ENCODE data around the gene CCDC3. TPM values are rescaled to one million over a fixed set of nuclear protein-coding genes. Genes with fewer than 3 reads are reported as not detected.
"Not testable (repeated sequence)": the region's sequence is repeated elsewhere in the genome, so short reads cannot be mapped to it uniquely, and the experiment has no call there.

Gene CCDC3
- total RNA-seq, 1 experiment from 2014 or later = 0.10 TPM

DNA sequence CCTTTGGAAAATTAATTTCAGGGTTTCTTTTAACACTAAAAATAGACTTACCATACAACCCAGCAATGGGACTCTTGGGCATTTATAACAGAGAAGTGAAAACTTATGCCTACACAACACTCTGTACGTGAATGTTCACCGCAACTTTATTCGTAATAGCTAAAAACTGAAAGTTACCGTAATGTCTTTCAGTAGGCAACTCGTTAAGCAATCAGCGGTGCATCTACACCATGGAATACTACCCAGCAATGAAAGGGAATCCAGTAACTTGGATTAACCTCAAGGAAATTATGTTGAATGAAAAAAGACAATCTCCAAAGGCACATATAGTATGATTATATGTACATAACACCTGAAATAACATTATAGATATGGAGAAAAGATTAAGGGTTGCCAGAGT lies 16.2 kb downstream of the CCDC3 start:
- in situ Hi-C loops (cut with HindIII; ENCODE audit: low pct_unique_long_range_greater_than_20kb, low sequenced_read_pairs) (no loop called here), intact Hi-C loops (cut with micrococcal nuclease; ENCODE audit: unreplicated experiment) (no loop called here)
- no peaks in the 10 kb centered on the region for H3K9me3 ChIP-seq (ENCODE audit: control insufficient read depth, insufficient read depth, low read depth, low read length)
- H3K27ac ChIP-seq (ENCODE audit: low read length) = no peak overlapping the region
- BruUV-seq (replicated peaks) = no TSS peak
- TF ChIP-seq TCF7L2 (IDR thresholded peaks at IDR 0.05; ENCODE audit: low read depth, low read length) (no peak), POLR2AphosphoS5 (IDR thresholded peaks at IDR 0.05; ENCODE audit: low read depth, low read length) (no peak), SIN3A (IDR thresholded peaks at IDR 0.05; ENCODE audit: borderline replicate concordance, insufficient read depth, low read depth, low read length) (no peak)
- TF ChIP-seq, protein P1, sequence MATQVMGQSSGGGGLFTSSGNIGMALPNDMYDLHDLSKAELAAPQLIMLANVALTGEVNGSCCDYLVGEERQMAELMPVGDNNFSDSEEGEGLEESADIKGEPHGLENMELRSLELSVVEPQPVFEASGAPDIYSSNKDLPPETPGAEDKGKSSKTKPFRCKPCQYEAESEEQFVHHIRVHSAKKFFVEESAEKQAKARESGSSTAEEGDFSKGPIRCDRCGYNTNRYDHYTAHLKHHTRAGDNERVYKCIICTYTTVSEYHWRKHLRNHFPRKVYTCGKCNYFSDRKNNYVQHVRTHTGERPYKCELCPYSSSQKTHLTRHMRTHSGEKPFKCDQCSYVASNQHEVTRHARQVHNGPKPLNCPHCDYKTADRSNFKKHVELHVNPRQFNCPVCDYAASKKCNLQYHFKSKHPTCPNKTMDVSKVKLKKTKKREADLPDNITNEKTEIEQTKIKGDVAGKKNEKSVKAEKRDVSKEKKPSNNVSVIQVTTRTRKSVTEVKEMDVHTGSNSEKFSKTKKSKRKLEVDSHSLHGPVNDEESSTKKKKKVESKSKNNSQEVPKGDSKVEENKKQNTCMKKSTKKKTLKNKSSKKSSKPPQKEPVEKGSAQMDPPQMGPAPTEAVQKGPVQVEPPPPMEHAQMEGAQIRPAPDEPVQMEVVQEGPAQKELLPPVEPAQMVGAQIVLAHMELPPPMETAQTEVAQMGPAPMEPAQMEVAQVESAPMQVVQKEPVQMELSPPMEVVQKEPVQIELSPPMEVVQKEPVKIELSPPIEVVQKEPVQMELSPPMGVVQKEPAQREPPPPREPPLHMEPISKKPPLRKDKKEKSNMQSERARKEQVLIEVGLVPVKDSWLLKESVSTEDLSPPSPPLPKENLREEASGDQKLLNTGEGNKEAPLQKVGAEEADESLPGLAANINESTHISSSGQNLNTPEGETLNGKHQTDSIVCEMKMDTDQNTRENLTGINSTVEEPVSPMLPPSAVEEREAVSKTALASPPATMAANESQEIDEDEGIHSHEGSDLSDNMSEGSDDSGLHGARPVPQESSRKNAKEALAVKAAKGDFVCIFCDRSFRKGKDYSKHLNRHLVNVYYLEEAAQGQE (IDR thresholded peaks at IDR 0.05; ENCODE audit: insufficient read depth in 1 of 2, low read depth in 2 of 2, low read length in 1 of 2) = no peak
- TF ChIP-seq, protein P2, sequence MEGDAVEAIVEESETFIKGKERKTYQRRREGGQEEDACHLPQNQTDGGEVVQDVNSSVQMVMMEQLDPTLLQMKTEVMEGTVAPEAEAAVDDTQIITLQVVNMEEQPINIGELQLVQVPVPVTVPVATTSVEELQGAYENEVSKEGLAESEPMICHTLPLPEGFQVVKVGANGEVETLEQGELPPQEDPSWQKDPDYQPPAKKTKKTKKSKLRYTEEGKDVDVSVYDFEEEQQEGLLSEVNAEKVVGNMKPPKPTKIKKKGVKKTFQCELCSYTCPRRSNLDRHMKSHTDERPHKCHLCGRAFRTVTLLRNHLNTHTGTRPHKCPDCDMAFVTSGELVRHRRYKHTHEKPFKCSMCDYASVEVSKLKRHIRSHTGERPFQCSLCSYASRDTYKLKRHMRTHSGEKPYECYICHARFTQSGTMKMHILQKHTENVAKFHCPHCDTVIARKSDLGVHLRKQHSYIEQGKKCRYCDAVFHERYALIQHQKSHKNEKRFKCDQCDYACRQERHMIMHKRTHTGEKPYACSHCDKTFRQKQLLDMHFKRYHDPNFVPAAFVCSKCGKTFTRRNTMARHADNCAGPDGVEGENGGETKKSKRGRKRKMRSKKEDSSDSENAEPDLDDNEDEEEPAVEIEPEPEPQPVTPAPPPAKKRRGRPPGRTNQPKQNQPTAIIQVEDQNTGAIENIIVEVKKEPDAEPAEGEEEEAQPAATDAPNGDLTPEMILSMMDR (IDR thresholded peaks at IDR 0.05) = no peak
- POLR2A ChIA-PET = no interaction called here
- ATAC-seq (no peak), DNase-seq (ENCODE audit: low read depth, low spot score) (no peak)
- no peaks in the 10 kb centered on the region for H3K27me3 ChIP-seq (ENCODE audit: control insufficient read depth, insufficient read depth, low read length)
- CTCF ChIA-PET = interaction anchor here (1.0 kb wide), 1 partner anchor 68 kb away, joined by 3 read pairs; no protein-coding TSS in a partner anchor
- no peak overlapping the region for H3K4me3 ChIP-seq (ENCODE audit: low read depth in 2 of 2, low read length in 2 of 2)
- no peaks in the 10 kb centered on the region for H3K36me3 ChIP-seq (ENCODE audit: control insufficient read depth, insufficient read depth, low read length)
- H3K4me1 ChIP-seq (ENCODE audit: control insufficient read depth, insufficient read depth, low read length) = no peaks in the 10 kb centered on the region

DNA sequence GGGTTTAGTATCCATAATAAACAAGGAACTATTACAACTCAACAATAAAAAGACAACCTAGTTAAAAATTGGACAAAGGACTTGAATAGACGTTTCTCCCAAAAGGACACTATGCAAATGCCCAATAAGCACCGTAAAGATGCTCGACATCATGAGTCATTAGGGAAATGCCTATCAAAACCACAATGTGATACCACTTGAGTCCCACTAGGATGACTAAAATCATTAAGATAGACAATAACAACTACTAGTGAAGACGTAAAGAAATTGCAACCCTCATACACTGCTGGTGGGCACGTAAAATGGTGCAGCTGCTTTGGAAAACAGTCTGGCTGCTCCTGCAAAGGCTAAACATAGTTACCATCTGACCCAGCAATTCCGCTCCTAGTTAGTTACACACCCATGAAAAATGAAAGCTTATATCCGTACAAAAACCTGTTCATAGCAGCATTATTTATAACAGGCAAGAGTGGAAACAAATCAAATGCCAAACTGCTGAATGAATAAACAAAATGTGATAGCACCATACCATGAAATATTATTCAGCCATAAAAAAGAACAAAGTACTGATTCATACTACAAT lies 17.3 kb downstream of the CCDC3 start:
- ATAC-seq = no peak
- CTCF ChIA-PET = interaction anchor here (0.6 to 1.0 kb wide), 2 partner anchors 70 to 106 kb away, joined by 3 read pairs; no protein-coding TSS in a partner anchor

DNA sequence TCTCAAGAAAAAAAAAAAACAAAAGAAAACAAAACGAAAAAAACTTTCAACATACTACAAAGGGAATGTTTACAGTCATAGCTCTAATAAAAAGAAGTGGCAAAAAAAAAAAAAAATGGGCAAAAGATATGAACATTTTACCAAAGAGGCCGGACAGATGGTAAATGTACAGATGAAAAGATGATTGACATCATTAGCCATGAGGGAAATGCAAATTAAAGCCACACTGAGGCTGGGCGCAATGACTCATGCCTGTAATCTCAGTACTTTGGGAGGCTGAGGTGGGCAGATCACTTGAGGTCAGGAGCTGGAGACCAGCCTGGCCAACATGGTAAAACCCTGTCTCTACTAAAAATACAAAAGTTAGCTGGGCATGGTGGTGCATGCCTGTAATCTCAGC lies 17.9 kb downstream of the CCDC3 start:
- BruUV-seq (replicated peaks); ATAC-seq; DNase-seq (ENCODE audit: low read depth, low spot score); H3K9me3 ChIP-seq (ENCODE audit: control insufficient read depth, insufficient read depth, low read depth, low read length); H3K4me1 ChIP-seq (ENCODE audit: control insufficient read depth, insufficient read depth, low read length); H3K27ac ChIP-seq (ENCODE audit: low read length); H3K27me3 ChIP-seq (ENCODE audit: control insufficient read depth, insufficient read depth, low read length); H3K36me3 ChIP-seq (ENCODE audit: control insufficient read depth, insufficient read depth, low read length); H3K4me3 ChIP-seq (ENCODE audit: low read depth in 2 of 2, low read length in 2 of 2); in situ Hi-C loops (cut with HindIII; ENCODE audit: low pct_unique_long_range_greater_than_20kb, low sequenced_read_pairs); intact Hi-C loops (cut with micrococcal nuclease; ENCODE audit: unreplicated experiment): not testable (repeated sequence)
- CTCF ChIA-PET = interaction anchor here (0.6 kb wide), 1 partner anchor 25 kb away, joined by 7 read pairs; no protein-coding TSS in a partner anchor
- POLR2A ChIA-PET = interaction anchor here (0.6 kb wide), 1 partner anchor 201 kb away, joined by 3 read pairs; no protein-coding TSS in a partner anchor

More for the DNA sequence above, 17.3 kb downstream of the CCDC3 start:
- H3K36me3 ChIP-seq (ENCODE audit: control insufficient read depth, insufficient read depth, low read length) = no peaks in the 10 kb centered on the region
- no peaks in the 10 kb centered on the region for H3K9me3 ChIP-seq (ENCODE audit: control insufficient read depth, insufficient read depth, low read depth, low read length)
- no peak overlapping the region for H3K4me3 ChIP-seq (ENCODE audit: low read depth in 2 of 2, low read length in 2 of 2)
- no TSS peak for BruUV-seq (replicated peaks)
- DNase-seq (ENCODE audit: low read depth, low spot score) = no peak
- TF ChIP-seq, protein P2 (IDR thresholded peaks at IDR 0.05) = no peak
- TF ChIP-seq, protein P1 (IDR thresholded peaks at IDR 0.05; ENCODE audit: insufficient read depth in 1 of 2, low read depth in 2 of 2, low read length in 1 of 2) = no peak
- no peak for TF ChIP-seq TCF7L2 (IDR thresholded peaks at IDR 0.05; ENCODE audit: low read depth, low read length)
- TF ChIP-seq POLR2AphosphoS5 (IDR thresholded peaks at IDR 0.05; ENCODE audit: low read depth, low read length) = no peak
- TF ChIP-seq SIN3A (IDR thresholded peaks at IDR 0.05; ENCODE audit: borderline replicate concordance, insufficient read depth, low read depth, low read length) = no peak
- POLR2A ChIA-PET = no interaction called here
- in situ Hi-C loops (cut with HindIII; ENCODE audit: low pct_unique_long_range_greater_than_20kb, low sequenced_read_pairs) = no loop called here
- intact Hi-C loops (cut with micrococcal nuclease; ENCODE audit: unreplicated experiment) = no loop called here
- H3K4me1 ChIP-seq (ENCODE audit: control insufficient read depth, insufficient read depth, low read length) = no peaks in the 10 kb centered on the region
- H3K27me3 ChIP-seq (ENCODE audit: control insufficient read depth, insufficient read depth, low read length) = no peaks in the 10 kb centered on the region
- H3K27ac ChIP-seq (ENCODE audit: low read length) = no peak overlapping the region

Measured in Panc1 (cell line).